ENCODE data around the gene HSPA9. TPM values are rescaled to one million over a fixed set of nuclear protein-coding genes. Genes with fewer than 3 reads are reported as not detected.
"Not testable (repeated sequence)": the region's sequence is repeated elsewhere in the genome, so short reads cannot be mapped to it uniquely, and the experiment has no call there.

The HSPA9 gene
- total RNA-seq, 1 donor, result 394 TPM

GRCh38 chr5:138520971-138521370 lies 54.2 kb downstream of the HSPA9 start:
- no peak for TF ChIP-seq CTCF (IDR thresholded peaks at IDR 0.05; ENCODE audit: insufficient read depth, low read length)
- H3K4me3 ChIP-seq (ENCODE audit: low read depth, low read length), result no peak overlapping the region
- no peak for DNase-seq (ENCODE audit: low read depth)

GRCh38 chr5:138517437-138517836 lies 57.8 kb downstream of the HSPA9 start:
- no peak overlapping the region for H3K4me3 ChIP-seq (ENCODE audit: low read depth, low read length)
- no peak for TF ChIP-seq CTCF (IDR thresholded peaks at IDR 0.05; ENCODE audit: insufficient read depth, low read length)
- no peak for DNase-seq (ENCODE audit: low read depth)

GRCh38 chr5:138515556-138516245 lies 59.5 kb downstream of the HSPA9 start:
- no peak for TF ChIP-seq CTCF (IDR thresholded peaks at IDR 0.05; ENCODE audit: insufficient read depth, low read length)
- no peak overlapping the region for H3K4me3 ChIP-seq (ENCODE audit: low read depth, low read length)
- no peak for DNase-seq (ENCODE audit: low read depth)

- TF ChIP-seq CTCF (IDR thresholded peaks at IDR 0.05; ENCODE audit: insufficient read depth, low read length), result no peak
- no peak for DNase-seq (ENCODE audit: low read depth)
- no peak overlapping the region for H3K4me3 ChIP-seq (ENCODE audit: low read depth, low read length)
Observed at GRCh38 chr5:138514021-138514420, 61.2 kb downstream of the HSPA9 start.

GRCh38 chr5:138508958-138509357 lies 66.2 kb downstream of the HSPA9 start:
- no peak for DNase-seq (ENCODE audit: low read depth)

GRCh38 chr5:138507485-138507884 lies 67.7 kb downstream of the HSPA9 start:
- not testable (repeated sequence) for DNase-seq (ENCODE audit: low read depth); H3K4me3 ChIP-seq (ENCODE audit: low read depth, low read length)

More at GRCh38 chr5:138508958-138509357, 66.2 kb downstream of the HSPA9 start:
- no peak for TF ChIP-seq CTCF (IDR thresholded peaks at IDR 0.05; ENCODE audit: insufficient read depth, low read length)
- H3K4me3 ChIP-seq (ENCODE audit: low read depth, low read length), result no peak overlapping the region

GRCh38 chr5:138506370-138507306 lies 68.6 kb downstream of the HSPA9 start:
- no peak overlapping the region for H3K4me3 ChIP-seq (ENCODE audit: low read depth, low read length)
- no peak for TF ChIP-seq CTCF (IDR thresholded peaks at IDR 0.05; ENCODE audit: insufficient read depth, low read length)
- DNase-seq (ENCODE audit: low read depth), result no peak
